GM10266 (cell line): ENCODE measurements around the gene FUZ.

Source experiments
- DNase-seq: peaks from one replicate; pipeline ENCODE4 v3.0.0; 2012; ENCODE audit errors: extremely low spot score
- TF ChIP-seq, protein P1 (sequence below): IDR thresholded peaks from 2 replicates; pipeline ENCODE4 v1.5.1; 2012; ENCODE audit warnings: mild to moderate bottlenecking, low read depth; ENCODE audit not compliant: control insufficient read depth, insufficient read depth; ENCODE audit errors: missing control alignments

The FUZ gene

DNA sequence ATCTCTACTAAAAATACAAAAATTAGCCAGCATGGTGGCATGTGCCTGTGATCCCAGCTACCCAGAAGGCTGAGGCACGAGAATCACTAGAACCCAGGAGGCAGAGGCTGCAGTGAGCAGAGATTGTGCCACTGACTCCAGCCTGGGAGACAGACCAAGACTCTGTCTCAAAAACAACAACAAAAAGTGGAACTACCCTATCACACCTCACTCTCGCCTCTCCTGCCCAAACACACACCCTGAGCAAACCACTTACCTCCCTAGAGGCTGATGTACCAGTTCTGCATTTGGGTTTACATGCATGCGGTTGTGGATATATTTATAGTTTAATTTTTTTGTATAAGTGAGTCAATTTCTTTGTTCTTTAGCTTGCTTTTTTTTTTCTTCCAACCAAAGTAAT, 30.2 kb upstream of the FUZ start:
- TF ChIP-seq, protein P1, sequence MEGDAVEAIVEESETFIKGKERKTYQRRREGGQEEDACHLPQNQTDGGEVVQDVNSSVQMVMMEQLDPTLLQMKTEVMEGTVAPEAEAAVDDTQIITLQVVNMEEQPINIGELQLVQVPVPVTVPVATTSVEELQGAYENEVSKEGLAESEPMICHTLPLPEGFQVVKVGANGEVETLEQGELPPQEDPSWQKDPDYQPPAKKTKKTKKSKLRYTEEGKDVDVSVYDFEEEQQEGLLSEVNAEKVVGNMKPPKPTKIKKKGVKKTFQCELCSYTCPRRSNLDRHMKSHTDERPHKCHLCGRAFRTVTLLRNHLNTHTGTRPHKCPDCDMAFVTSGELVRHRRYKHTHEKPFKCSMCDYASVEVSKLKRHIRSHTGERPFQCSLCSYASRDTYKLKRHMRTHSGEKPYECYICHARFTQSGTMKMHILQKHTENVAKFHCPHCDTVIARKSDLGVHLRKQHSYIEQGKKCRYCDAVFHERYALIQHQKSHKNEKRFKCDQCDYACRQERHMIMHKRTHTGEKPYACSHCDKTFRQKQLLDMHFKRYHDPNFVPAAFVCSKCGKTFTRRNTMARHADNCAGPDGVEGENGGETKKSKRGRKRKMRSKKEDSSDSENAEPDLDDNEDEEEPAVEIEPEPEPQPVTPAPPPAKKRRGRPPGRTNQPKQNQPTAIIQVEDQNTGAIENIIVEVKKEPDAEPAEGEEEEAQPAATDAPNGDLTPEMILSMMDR, result no peak
- DNase-seq, result no peak

DNA sequence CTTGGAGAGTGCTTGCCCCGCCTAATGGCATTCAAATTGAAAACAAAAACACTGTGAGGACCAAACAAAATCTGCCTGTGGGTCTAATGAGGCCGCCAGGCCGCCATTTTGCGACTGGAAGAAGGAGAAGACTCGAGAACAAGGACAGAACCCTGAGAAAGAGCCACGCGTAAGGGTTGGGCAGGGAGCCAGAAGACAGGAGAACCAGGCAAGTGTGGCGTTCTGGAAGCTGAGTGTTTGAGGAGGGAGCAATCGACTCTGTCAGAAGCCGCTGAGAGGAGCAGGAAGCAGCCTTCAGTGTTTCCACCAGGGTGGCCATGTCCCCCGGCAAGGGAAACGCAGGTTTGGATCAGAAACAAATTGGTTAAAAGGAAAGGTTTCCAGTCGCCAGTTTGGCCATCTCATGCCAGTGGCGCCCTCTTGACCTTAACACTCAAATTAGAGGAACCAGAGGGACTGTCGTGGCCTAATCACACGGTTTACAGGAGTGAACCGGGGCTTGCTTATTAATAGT, 27.7 kb upstream of the FUZ start:
- TF ChIP-seq, protein P1, result no peak
- no peak for DNase-seq

DNA sequence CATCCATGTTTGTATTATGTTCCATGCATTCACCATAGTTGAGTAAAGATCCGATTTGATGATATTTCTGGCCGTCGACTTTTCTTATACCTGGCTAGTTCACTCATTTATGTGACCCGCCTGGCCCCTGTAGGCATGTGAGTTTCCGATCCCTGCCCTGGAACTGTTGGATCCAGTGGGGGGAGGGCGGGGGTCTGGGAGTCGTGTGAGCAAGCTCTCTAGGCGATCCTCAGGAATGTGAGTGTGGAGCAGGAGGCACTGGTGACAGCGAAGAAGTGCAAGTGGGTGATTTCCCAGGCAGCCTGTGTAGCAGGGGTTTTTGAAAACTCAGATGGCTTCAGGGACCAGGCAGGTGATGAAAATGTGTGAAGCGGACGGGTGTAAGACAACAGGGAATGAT, 27.2 kb upstream of the FUZ start:
- no peak for DNase-seq
- TF ChIP-seq, protein P1, result no peak

DNA sequence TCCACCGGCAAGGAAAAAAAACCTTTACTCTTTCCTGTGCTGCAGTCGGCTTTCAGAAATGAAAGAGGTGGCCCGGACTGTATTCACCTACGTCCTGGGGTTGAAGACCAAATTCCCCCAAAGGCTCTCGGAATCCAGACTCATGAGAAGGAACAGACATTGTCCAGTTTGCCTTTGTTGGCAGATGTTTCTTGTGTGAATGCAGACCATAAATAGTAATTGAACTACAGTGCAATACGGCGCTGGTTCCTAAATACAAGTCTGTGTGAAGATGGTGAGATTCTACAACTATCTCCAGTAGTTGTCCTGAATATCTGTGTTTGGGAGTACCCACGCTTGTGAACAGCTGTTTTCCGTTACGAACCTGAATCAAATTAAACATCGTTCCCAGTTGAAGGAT, 26.6 kb upstream of the FUZ start:
- TF ChIP-seq, protein P1, result no peak
- no peak for DNase-seq

DNA sequence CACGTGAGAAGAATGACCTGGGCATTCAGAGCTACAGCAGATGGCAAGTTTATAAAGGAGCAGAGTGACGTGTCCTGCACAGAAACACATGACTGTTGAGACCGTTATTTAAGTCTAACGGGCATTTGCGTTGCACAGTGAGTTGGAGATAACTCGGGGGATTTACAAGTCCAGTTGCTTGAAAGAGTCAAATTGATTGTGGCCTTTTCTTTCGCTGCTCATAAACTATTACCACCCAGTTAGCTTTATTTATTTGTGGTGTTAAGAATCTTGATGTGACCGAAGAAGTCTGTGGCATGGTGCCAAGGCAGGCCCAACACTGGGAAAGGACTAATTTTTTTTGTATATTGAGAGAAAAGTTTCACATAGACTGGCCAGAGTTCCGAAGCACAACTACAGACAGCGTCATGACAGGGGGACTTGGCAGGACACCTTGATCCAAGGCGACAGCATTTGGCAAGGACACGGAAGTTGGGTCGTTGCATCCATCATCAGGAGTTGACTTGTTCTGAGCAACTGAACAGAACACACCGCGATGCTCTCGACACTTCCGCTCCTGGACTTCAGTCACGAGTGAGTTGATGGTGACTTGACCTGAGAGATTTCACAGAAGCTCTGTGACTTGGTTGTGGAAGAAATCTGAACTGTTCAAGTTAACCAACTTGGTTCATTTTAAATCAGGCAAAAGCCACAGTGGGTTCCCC, 25.9 kb upstream of the FUZ start:
- TF ChIP-seq, protein P1, result no peak
- DNase-seq, result no peak

DNA sequence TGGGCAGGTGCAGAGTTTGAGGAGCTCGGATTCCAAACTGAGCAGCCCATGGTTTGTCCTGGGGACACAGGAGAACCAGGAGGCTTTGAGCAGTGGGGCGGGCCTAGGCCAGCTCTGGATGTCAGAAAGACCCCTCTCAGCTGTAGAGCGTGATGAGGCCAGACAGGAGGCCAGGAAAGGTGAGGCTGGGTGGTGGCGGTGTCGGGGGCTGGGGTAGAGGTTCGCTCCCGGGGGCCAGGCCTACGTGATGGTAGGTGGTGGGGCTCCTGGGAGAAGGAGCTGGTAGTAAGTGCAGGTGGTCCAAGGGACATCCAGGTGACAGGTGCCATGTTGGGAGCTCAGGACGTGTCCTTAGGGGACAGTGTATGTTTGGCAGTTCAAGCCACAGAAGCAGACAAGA, 24.3 kb upstream of the FUZ start:
- TF ChIP-seq, protein P1, result no peak
- DNase-seq, result no peak

DNA sequence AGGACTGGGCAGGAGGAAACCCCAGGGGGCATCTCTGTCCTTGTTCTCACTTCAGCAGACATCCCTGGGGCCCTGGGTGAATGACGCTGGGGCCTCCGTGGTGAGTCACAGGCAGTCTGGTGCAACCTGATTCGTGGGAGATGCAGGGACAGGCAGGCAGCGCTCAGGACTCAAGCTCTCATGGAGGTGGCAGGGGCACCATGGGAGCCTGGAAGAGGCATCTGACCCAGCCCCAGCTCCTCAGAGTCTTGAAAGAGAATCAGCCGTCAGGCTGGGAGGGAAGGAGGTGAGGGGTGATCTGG, 23.9 kb upstream of the FUZ start:
- DNase-seq, result no peak
- TF ChIP-seq, protein P1, result no peak
